K562 (cell line): ENCODE results near the gene MAP3K6. TPM values are rescaled to one million over a fixed set of nuclear protein-coding genes. Genes with fewer than 3 reads are reported as not detected.

Source experiments
- ATAC-seq: fragments of 200-7000 bp; cut with Tn5 transposase; 3 replicates; pipeline ENCODE4 v1.9.1; 2020; ENCODE audit warnings: moderate library complexity
- BruUV-seq: library from RNA; stranded (reverse); fragments of 400-500 nt; replicated peaks from 2 replicates; lab custom pipeline; 2021; lab: Mats Ljungman, UMichigan
- CTCF ChIA-PET: fragments of 300-600 bp; formaldehyde crosslinking; extraction: SDS; loops from one replicate; lab custom pipeline; 2021; ENCODE audit warnings: low intra/inter-chr PET ratio; lab: Yijun Ruan, JAX
- POLR2A ChIA-PET: fragments of 300-600, 350-650 bp; sonication (Branson Sonifier 250); formaldehyde crosslinking; extraction: SDS; loops from one replicate; lab custom pipeline; 2021; ENCODE audit warnings: antibody characterized with exemption, inconsistent platforms; lab: Yijun Ruan, JAX
- DNase-seq, 4 experiments: peaks; one replicate each; pipeline versions ENCODE4 v3.0.0 to v3.0.0-alpha.2; 2011 to 2018; ENCODE audit warnings: low spot score in 3 of 4, mixed read lengths in 3 of 4; ENCODE audit errors: extremely low read depth in 1 of 4
- FAIRE-seq: peaks from 2 replicates; lab custom pipeline; 2011; peaks lifted over from hg19 to GRCh38; lab: Jason Lieb, UNC
- H2AFZ ChIP-seq: 2 replicates; pipeline ENCODE4 v1.6.0; 2011; ENCODE audit warnings: low read depth, low read length, control low read depth, inconsistent platforms
- H3K27ac ChIP-seq: fragments of 200-600 bp; 3 replicates; pipeline ENCODE4 v1.8.0; 2011; ENCODE audit warnings: low read depth, mild to moderate bottlenecking, control low read depth, inconsistent platforms, low read length, moderate library complexity, mixed read lengths; ENCODE audit errors: extremely low read depth
- H3K27me3 ChIP-seq, 2 experiments: fragments of 300-600 bp in 1 of 2; 2 replicates in 1 of 2; 3 replicates in 1 of 2; pipeline versions ENCODE4 v1.6.0 to v1.8.0; 2011; ENCODE audit warnings: inconsistent platforms in 2 of 2, low read length in 2 of 2, mild to moderate bottlenecking in 1 of 2, mixed read lengths in 1 of 2, moderate library complexity in 1 of 2; ENCODE audit not compliant: control insufficient read depth in 2 of 2, insufficient read depth in 2 of 2
- H3K36me3 ChIP-seq: fragments of 300-600 bp; 3 replicates; pipeline ENCODE4 v1.8.0; 2011; ENCODE audit warnings: mild to moderate bottlenecking, low read length, inconsistent platforms; ENCODE audit not compliant: control insufficient read depth, insufficient read depth
- H3K4me1 ChIP-seq, 2 experiments: fragments of 200-600 bp in 1 of 2; replicated peaks in 1 of 2; 2 replicates in 1 of 2; 3 replicates in 1 of 2; pipeline versions ENCODE4 v1.5.1 to v1.8.0; 2011; ENCODE audit warnings: inconsistent platforms in 2 of 2, low read length in 2 of 2, mild to moderate bottlenecking in 1 of 2, mixed read lengths in 1 of 2, moderate library complexity in 1 of 2; ENCODE audit not compliant: control insufficient read depth in 2 of 2, insufficient read depth in 2 of 2
- H3K4me2 ChIP-seq: 2 replicates; pipeline ENCODE4 v1.6.1; 2011; ENCODE audit warnings: low read length, control low read depth, inconsistent platforms, mixed read lengths; ENCODE audit not compliant: insufficient read depth
- H3K4me3 ChIP-seq: fragments of 200-600 bp; sonication (generic), shearing (Covaris generic); 2 replicates; pipeline ENCODE4 v1.5.1; 2016; ENCODE audit warnings: control low read depth, inconsistent platforms
- H3K79me2 ChIP-seq: fragments of 200-600 bp; 3 replicates; pipeline ENCODE4 v1.8.0; 2011; ENCODE audit warnings: low read length, inconsistent platforms; ENCODE audit not compliant: control insufficient read depth, insufficient read depth
- H3K9ac ChIP-seq, 2 experiments: 2 replicates each; pipeline versions ENCODE4 v1.6.0 to v1.6.1; 2011; ENCODE audit warnings: low read depth in 2 of 2, low read length in 2 of 2, control low read depth in 1 of 2, inconsistent platforms in 1 of 2, mild to moderate bottlenecking in 1 of 2, mixed read lengths in 1 of 2; ENCODE audit not compliant: insufficient read depth in 1 of 2
- H3K9me1 ChIP-seq: one replicate; pipeline ENCODE4 v1.6.0; 2011; ENCODE audit warnings: inconsistent platforms, mild to moderate bottlenecking, low read length, moderate library complexity; ENCODE audit not compliant: control insufficient read depth, insufficient read depth
- H3K9me3 ChIP-seq: replicated peaks from 2 replicates; pipeline ENCODE4 v1.5.1; 2011; ENCODE audit warnings: low read depth, low read length, inconsistent platforms; ENCODE audit not compliant: control insufficient read depth, insufficient read depth
- H4K20me1 ChIP-seq: replicated peaks from 2 replicates; pipeline ENCODE4 v1.6.1; 2011; ENCODE audit warnings: low read length, inconsistent platforms, mixed read lengths; ENCODE audit not compliant: control insufficient read depth, insufficient read depth
- CBX1 ChIP-seq: sonication (generic); IDR thresholded peaks from 2 replicates; pipeline ENCODE4 v1.6.1; 2016; ENCODE audit warnings: antibody characterized with exemption, low read depth, mild to moderate bottlenecking
- HNRNPL ChIP-seq: fragments of 200-400 bp; formaldehyde crosslinking; IDR thresholded peaks from 2 replicates; pipeline ENCODE4 v1.6.1; 2017; ENCODE audit warnings: low read depth, mild to moderate bottlenecking, low read length
- KLF6 ChIP-seq: fragments of 250-450 bp; sonication (Bioruptor Pico); IDR thresholded peaks from 2 replicates; pipeline ENCODE4 v1.4.0; 2020; ENCODE audit warnings: mild to moderate bottlenecking, moderate library complexity, borderline replicate concordance
- MTA1 ChIP-seq: fragments of 450-650 bp; IDR thresholded peaks from 2 replicates; pipeline ENCODE4 v1.6.1; 2017; ENCODE audit warnings: borderline replicate concordance
- POLR2G ChIP-seq: fragments of 200-400 bp; formaldehyde crosslinking; IDR thresholded peaks from 2 replicates; pipeline ENCODE4 v1.6.1; 2017; ENCODE audit warnings: low read depth, mild to moderate bottlenecking, antibody characterized with exemption, low read length, moderate library complexity
- PPARD ChIP-seq: fragments of 250-450 bp; sonication (Bioruptor Pico); IDR thresholded peaks from 2 replicates; pipeline ENCODE4 v1.8.0; 2022; ENCODE audit warnings: inconsistent platforms, mild to moderate bottlenecking, moderate library complexity
- PTRF ChIP-seq: fragments of 450-650 bp; IDR thresholded peaks from 2 replicates; pipeline ENCODE4 v1.6.1; 2016; ENCODE audit warnings: mild to moderate bottlenecking, missing genetic modification characterization, missing compliant biosample characterization
- SAP30 ChIP-seq: fragments of 200-600 bp; sonication (generic); IDR thresholded peaks from 2 replicates; pipeline ENCODE4 v1.6.1; 2012; ENCODE audit warnings: borderline replicate concordance, low read depth, mild to moderate bottlenecking, moderate library complexity, low read length, control low read depth, inconsistent platforms; ENCODE audit not compliant: insufficient read depth, poor library complexity, severe bottlenecking
- THRAP3 ChIP-seq: fragments of 450-650 bp; IDR thresholded peaks from 2 replicates; pipeline ENCODE4 v1.6.1; 2016; ENCODE audit warnings: mild to moderate bottlenecking, inconsistent platforms, borderline replicate concordance
- ZNF253 ChIP-seq: fragments of 250-450 bp; sonication (Bioruptor Pico); conservative IDR thresholded peaks from 2 replicates; pipeline ENCODE4 v1.6.1; 2021; ENCODE audit warnings: mild to moderate bottlenecking
- ZNF274 ChIP-seq: IDR thresholded peaks from 2 replicates; pipeline ENCODE4 v1.6.1; 2011; ENCODE audit warnings: low read depth, mild to moderate bottlenecking, low read length, moderate library complexity, borderline replicate concordance
- ZNF316 ChIP-seq: fragments of 450-650 bp; IDR thresholded peaks from 2 replicates; pipeline ENCODE4 v1.6.1; 2016
- WGBS: fragments of 100-300 bp; shearing (Covaris generic); methylation state at CpG from one replicate; pipeline ENCODE4 v1.1.6; 2016; ENCODE audit warnings: low coverage, mixed read lengths; ENCODE audit not compliant: insufficient coverage; ENCODE audit errors: missing lambda C conversion rate; 5-methylcytosine and 5-hydroxymethylcytosine counted together
- in situ Hi-C: fragments of 300-500 bp; cut with MboI; formaldehyde crosslinking; loops from 4 replicates; pipeline ENCODE4 v1.15.0; 2018; ENCODE audit warnings: inconsistent platforms, mixed read lengths
- intact Hi-C: fragments of 100-400 bp; cut with micrococcal nuclease; formaldehyde crosslinking; loops from 2 replicates; pipeline ENCODE4 v1.14.2; 2022
- polyA plus RNA-seq, 8 experiments: library from polyadenylated mRNA; depleted of rRNA in 4 of 8; stranded (reverse) in 5 of 8; unstranded in 3 of 8; fragments of >200 nt; fragmentation: Nextera tagmentation in 2 of 8; fragmentation: Illumina TruSeq in 1 of 8; extraction: Ambion mirVana in 2 of 8; extraction: Trizol in 1 of 8; gene quantifications; 2 replicates each; pipeline versions ENCODE4 v1.2.1 to v1.2.3, GENCODE V29; 2011 to 2014; ENCODE audit warnings: inconsistent platforms in 1 of 8, missing spikeins in 1 of 8
- total RNA-seq, 7 experiments: library from RNA; depleted of rRNA in 6 of 7; stranded (reverse); fragments of >200 nt in 6 of 7; fragmentation: Illumina TruSeq in 2 of 7; extraction: Trizol in 2 of 7; gene quantifications; 2 replicates each; pipeline versions ENCODE4 v1.2.1 to v1.2.3, GENCODE V29; 2011 to 2021; ENCODE audit warnings: low replicate concordance in 1 of 7
- TF ChIP-seq, protein P1 (sequence below): fragments of 200-800 bp; sonication (Bioruptor generic); IDR thresholded peaks from 2 replicates; pipeline ENCODE4 v1.6.1; 2016; ENCODE audit warnings: missing genetic modification characterization, missing compliant biosample characterization
- TF ChIP-seq, protein P2 (sequence below): sonication (generic); formaldehyde crosslinking; IDR thresholded peaks from 2 replicates; pipeline ENCODE4 v1.4.0; 2020; ENCODE audit warnings: mild to moderate bottlenecking, missing genetic modification reagents
- TF ChIP-seq, protein P3 (sequence below): sonication (generic); formaldehyde crosslinking; IDR thresholded peaks from 2 replicates; pipeline ENCODE4 v1.8.1; 2023; ENCODE audit warnings: mild to moderate bottlenecking, missing genetic modification reagents

The MAP3K6 gene
- total and polyA plus RNA-seq, 9 of the 15 experiments (the other 6 are each of a cell fraction or from before 2014, with no cell fraction given): 0.99 to 21.9 (median 7.0) TPM

GRCh38 chr1:27361044-27361402, 5.7 kb downstream of the MAP3K6 start:
- WGBS: 85% methylated on average over 16 of the region's 21 CpGs
- H3K4me1 ChIP-seq: peaks cover 18 to 70% of the 10 kb centered on the region in 2 experiments
- no peak overlapping the region for H3K4me3 ChIP-seq
- no peak overlapping the region for H2AFZ ChIP-seq
- no peak for FAIRE-seq
- CTCF ChIA-PET: no interaction called here
- DNase-seq: no peak
- H3K27me3 ChIP-seq: no peaks in the 10 kb centered on the region
- POLR2A ChIA-PET: interaction anchor here (0.6 to 1.0 kb wide), 3 partner anchors 9 to 75 kb away, joined by 3 read pairs; no protein-coding TSS in a partner anchor
- H3K9me3 ChIP-seq: no peaks in the 10 kb centered on the region
- no peak overlapping the region for H3K27ac ChIP-seq
- peaks cover 10% of the 10 kb centered on the region; the same call in 1 of the 2 replicates for H4K20me1 ChIP-seq
- in situ Hi-C loops: no loop called here
- no TSS peak for BruUV-seq
- intact Hi-C loops: loop anchor here (10.0 kb wide), 1 partner anchor 166 kb away; no protein-coding TSS in a partner anchor
- no peaks in the 10 kb centered on the region for H3K9me1 ChIP-seq
- peak overlapping the region in 1 of 2 experiments; percentile 1; a peak in 2 of 4 replicates for H3K9ac ChIP-seq
- no peaks in the 10 kb centered on the region for H3K79me2 ChIP-seq
- H3K36me3 ChIP-seq: peaks cover 6% of the 10 kb centered on the region; the same call in 1 of the 3 replicates
- no peak for ATAC-seq
- no peak overlapping the region for H3K4me2 ChIP-seq
- TF ChIP-seq, protein P1, sequence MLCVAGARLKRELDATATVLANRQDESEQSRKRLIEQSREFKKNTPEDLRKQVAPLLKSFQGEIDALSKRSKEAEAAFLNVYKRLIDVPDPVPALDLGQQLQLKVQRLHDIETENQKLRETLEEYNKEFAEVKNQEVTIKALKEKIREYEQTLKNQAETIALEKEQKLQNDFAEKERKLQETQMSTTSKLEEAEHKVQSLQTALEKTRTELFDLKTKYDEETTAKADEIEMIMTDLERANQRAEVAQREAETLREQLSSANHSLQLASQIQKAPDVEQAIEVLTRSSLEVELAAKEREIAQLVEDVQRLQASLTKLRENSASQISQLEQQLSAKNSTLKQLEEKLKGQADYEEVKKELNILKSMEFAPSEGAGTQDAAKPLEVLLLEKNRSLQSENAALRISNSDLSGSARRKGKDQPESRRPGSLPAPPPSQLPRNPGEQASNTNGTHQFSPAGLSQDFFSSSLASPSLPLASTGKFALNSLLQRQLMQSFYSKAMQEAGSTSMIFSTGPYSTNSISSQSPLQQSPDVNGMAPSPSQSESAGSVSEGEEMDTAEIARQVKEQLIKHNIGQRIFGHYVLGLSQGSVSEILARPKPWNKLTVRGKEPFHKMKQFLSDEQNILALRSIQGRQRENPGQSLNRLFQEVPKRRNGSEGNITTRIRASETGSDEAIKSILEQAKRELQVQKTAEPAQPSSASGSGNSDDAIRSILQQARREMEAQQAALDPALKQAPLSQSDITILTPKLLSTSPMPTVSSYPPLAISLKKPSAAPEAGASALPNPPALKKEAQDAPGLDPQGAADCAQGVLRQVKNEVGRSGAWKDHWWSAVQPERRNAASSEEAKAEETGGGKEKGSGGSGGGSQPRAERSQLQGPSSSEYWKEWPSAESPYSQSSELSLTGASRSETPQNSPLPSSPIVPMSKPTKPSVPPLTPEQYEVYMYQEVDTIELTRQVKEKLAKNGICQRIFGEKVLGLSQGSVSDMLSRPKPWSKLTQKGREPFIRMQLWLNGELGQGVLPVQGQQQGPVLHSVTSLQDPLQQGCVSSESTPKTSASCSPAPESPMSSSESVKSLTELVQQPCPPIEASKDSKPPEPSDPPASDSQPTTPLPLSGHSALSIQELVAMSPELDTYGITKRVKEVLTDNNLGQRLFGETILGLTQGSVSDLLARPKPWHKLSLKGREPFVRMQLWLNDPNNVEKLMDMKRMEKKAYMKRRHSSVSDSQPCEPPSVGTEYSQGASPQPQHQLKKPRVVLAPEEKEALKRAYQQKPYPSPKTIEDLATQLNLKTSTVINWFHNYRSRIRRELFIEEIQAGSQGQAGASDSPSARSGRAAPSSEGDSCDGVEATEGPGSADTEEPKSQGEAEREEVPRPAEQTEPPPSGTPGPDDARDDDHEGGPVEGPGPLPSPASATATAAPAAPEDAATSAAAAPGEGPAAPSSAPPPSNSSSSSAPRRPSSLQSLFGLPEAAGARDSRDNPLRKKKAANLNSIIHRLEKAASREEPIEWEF (CRISPR knock-in tag): no peak
- TF ChIP-seq PTRF (tag) (no peak), ZNF316 (no peak), THRAP3 (no peak), POLR2G (peak; percentile 42), ZNF253 (CRISPR knock-in tag) (no peak), PPARD (no peak), HNRNPL (0 out of 2 replicates have a peak, but pooled peaks have one; percentile 4), KLF6 (no peak), MTA1 (no peak), CBX1 (no peak), ZNF274 (no peak), SAP30 (no peak)
- TF ChIP-seq, protein P2, sequence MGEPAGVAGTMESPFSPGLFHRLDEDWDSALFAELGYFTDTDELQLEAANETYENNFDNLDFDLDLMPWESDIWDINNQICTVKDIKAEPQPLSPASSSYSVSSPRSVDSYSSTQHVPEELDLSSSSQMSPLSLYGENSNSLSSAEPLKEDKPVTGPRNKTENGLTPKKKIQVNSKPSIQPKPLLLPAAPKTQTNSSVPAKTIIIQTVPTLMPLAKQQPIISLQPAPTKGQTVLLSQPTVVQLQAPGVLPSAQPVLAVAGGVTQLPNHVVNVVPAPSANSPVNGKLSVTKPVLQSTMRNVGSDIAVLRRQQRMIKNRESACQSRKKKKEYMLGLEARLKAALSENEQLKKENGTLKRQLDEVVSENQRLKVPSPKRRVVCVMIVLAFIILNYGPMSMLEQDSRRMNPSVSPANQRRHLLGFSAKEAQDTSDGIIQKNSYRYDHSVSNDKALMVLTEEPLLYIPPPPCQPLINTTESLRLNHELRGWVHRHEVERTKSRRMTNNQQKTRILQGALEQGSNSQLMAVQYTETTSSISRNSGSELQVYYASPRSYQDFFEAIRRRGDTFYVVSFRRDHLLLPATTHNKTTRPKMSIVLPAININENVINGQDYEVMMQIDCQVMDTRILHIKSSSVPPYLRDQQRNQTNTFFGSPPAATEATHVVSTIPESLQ (CRISPR knock-in tag): no peak
- TF ChIP-seq, protein P3, sequence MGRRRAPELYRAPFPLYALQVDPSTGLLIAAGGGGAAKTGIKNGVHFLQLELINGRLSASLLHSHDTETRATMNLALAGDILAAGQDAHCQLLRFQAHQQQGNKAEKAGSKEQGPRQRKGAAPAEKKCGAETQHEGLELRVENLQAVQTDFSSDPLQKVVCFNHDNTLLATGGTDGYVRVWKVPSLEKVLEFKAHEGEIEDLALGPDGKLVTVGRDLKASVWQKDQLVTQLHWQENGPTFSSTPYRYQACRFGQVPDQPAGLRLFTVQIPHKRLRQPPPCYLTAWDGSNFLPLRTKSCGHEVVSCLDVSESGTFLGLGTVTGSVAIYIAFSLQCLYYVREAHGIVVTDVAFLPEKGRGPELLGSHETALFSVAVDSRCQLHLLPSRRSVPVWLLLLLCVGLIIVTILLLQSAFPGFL (CRISPR knock-in tag): no peak
